OCI-LY7 (cell line): ENCODE measurements around the gene GLE1.

Experiments
- EZH2phosphoT487 ChIP-seq: fragments of 200-600 bp; sonication (generic); IDR thresholded peaks from 2 replicates; pipeline ENCODE4 v1.6.1; 2018; ENCODE audit warnings: low read depth, borderline replicate concordance, mild to moderate bottlenecking, mixed run types, antibody characterized with exemption, low read length, moderate library complexity, mixed read lengths
- TF ChIP-seq, protein P1 (sequence below): fragments of 200-600 bp; sonication (generic); conservative IDR thresholded peaks from 2 replicates; pipeline ENCODE4 v1.5.1; 2014; ENCODE audit warnings: mild to moderate bottlenecking, antibody characterized with exemption, low read length, moderate library complexity, mixed read lengths

DNA sequence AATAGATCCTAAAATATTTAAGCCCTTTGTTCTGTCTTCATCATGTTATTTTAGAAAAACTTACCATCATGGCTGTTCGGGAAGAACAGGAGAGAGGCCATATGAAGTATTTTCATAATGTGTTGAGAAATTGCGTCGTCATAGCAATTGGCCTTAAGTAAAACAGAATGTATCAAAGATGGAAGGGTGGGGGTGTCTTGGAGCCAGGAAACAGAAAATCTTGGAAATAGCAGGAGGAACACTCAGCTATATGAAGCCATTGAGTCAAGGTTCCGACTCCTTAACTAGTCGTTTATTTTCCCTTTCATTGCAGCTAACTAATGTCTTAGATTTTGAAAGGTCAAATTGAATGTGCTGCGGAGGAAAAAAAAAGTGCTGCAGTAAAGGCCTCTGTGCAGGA, 49.2 kb downstream of the GLE1 start:
- TF ChIP-seq, protein P1, sequence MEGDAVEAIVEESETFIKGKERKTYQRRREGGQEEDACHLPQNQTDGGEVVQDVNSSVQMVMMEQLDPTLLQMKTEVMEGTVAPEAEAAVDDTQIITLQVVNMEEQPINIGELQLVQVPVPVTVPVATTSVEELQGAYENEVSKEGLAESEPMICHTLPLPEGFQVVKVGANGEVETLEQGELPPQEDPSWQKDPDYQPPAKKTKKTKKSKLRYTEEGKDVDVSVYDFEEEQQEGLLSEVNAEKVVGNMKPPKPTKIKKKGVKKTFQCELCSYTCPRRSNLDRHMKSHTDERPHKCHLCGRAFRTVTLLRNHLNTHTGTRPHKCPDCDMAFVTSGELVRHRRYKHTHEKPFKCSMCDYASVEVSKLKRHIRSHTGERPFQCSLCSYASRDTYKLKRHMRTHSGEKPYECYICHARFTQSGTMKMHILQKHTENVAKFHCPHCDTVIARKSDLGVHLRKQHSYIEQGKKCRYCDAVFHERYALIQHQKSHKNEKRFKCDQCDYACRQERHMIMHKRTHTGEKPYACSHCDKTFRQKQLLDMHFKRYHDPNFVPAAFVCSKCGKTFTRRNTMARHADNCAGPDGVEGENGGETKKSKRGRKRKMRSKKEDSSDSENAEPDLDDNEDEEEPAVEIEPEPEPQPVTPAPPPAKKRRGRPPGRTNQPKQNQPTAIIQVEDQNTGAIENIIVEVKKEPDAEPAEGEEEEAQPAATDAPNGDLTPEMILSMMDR: no peak
- TF ChIP-seq EZH2phosphoT487: no peak
